Kidney tubule cell (primary cell): ENCODE data around the gene GRID1.
A peak's percentile ranks its signal among the peaks of the same experiment; 100 is the strongest.
"Not testable (repeated sequence)": the region's sequence is repeated elsewhere in the genome, so short reads cannot be mapped to it uniquely, and the experiment has no call there.

Experiments
- DNase-seq: peaks from one replicate; pipeline ENCODE4 v3.0.0-alpha.2; 2018; ENCODE audit warnings: low spot score

The GRID1 gene

GRCh38 chr10:85791818-85792532, 574.6 kb downstream of the GRID1 start:
- peak; percentile 29 for DNase-seq

GRCh38 chr10:85789982-85790789, 576.4 kb downstream of the GRID1 start:
- DNase-seq: peak; percentile 4

GRCh38 chr10:85789125-85789524, 577.5 kb downstream of the GRID1 start:
- DNase-seq: no peak

GRCh38 chr10:85788570-85788969, 578.0 kb downstream of the GRID1 start:
- no peak for DNase-seq

GRCh38 chr10:85787881-85788280, 578.7 kb downstream of the GRID1 start:
- DNase-seq: no peak

DNA sequence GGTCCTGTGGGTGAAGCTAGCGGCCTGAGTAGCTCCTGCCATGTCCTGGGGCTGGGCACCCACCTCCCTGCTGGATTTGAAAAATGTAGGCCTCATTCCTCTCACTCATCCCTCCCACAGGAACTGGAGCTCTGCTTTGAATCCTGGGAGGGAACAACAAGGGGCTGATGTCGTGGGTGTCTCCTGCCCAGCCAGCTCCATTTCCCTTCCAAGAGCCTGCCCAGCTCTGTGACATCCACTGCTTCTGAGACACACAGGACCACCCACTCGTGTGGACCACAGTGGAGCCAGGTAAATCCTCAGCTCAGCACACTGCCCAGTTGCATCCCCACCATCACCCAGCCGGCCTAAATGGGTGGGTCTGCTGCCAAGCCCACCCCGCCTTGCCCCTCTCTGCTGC, 579.2 kb downstream of the GRID1 start:
- no peak for DNase-seq

- DNase-seq: peak; percentile 25
Measured at GRCh38 chr10:85786401-85786899, 580.1 kb downstream of the GRID1 start.

GRCh38 chr10:85784792-85785191, 581.8 kb downstream of the GRID1 start:
- DNase-seq: no peak

DNA sequence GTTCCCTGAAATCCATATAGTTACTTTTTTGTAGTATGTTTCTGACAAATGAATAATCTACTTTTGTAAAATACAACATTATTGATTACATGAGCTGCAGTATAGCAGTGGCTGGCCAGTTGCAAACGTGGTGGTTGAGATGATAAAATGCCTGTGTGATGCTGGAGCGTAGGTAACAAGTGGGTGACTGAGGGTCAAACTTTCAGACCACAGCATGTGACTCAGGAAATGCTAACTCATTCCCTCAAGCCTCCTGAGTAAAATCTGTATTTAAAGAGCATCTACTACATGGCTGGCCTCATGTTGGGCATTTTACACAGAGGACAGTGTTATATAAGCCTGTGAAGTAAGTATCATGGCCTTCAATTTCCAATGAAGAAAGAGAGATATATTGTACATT, 585.2 kb downstream of the GRID1 start:
- DNase-seq: no peak

DNA sequence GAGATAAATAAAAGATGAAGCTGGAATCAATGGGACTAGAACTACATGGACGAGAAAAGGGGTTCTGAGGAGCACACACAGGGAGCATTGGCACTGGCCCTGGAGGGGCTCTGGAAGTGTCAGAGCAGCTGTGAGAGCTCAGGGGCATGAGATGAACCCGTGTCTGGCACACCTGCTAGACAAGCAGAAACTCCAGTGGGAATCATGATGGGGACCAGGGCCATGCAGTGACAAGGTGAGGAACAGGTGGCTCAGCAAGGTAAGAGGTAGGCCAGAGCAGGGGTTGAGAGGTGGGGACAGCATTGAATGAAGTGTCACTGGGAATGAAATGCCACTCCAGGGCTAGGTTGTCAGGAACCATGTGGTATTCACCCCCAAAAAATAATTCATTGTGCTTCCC, 588.5 kb downstream of the GRID1 start:
- DNase-seq: no peak

- DNase-seq: no peak
Measured at GRCh38 chr10:85767891-85768290, 598.7 kb downstream of the GRID1 start.

- no peak for DNase-seq
Measured at GRCh38 chr10:85764108-85764507, 602.5 kb downstream of the GRID1 start.

GRCh38 chr10:85761906-85762445, 604.6 kb downstream of the GRID1 start:
- no peak for DNase-seq

DNA sequence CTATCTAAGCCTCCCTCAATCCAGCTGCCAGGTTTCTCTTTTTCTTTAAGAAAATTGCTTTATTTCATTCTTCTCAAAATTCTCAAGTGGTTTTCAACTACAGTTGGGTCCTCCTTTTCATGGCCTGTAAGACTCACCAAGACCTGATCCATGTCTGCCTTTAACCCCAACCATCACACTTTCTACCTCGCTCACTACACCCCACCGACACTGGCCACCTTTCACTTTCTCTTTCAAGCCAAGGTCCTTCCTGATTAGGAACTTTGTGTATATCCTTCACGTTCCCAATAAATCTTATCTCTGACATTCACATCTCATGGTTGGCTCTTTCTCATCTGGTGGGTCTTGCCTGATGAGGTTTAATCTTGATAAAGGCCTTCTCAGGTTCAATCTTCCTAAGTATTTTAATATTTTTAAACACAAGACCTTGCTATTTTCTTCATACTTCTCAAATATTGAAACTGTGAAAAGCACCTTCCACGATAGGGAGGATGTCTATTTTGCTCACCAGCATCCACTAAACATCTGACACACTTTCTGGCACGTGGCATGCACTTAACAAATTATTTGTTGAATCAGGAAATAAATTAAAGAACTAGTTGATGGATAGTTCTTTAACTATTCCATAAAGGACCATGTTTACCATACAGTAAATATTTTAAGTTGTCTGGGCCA, 624.8 kb downstream of the GRID1 start:
- DNase-seq: no peak

DNA sequence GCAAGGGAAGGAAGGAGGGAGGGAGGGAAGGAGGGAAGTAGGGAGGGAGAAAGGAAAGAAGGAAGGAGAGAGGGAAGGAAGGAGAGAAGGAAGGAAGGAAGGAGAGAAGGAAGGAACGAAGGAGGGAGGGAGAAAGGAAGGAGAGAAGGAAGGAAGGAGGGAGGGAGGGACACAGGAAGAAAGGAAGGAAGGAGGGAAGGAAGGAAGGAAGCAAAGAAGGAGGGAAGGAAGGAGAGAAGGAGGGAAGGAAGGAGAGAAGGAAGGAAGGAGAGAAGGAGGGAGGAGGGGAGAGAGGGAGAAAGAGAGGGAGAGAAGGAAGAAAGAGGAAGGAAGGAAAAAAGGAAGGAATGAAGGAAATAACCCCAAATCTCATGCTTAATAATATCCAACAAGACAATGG, 630.6 kb downstream of the GRID1 start:
- DNase-seq: no peak

GRCh38 chr10:85734791-85735190, 631.8 kb downstream of the GRID1 start:
- DNase-seq: no peak

GRCh38 chr10:85724215-85724614, 642.4 kb downstream of the GRID1 start:
- no peak for DNase-seq

DNA sequence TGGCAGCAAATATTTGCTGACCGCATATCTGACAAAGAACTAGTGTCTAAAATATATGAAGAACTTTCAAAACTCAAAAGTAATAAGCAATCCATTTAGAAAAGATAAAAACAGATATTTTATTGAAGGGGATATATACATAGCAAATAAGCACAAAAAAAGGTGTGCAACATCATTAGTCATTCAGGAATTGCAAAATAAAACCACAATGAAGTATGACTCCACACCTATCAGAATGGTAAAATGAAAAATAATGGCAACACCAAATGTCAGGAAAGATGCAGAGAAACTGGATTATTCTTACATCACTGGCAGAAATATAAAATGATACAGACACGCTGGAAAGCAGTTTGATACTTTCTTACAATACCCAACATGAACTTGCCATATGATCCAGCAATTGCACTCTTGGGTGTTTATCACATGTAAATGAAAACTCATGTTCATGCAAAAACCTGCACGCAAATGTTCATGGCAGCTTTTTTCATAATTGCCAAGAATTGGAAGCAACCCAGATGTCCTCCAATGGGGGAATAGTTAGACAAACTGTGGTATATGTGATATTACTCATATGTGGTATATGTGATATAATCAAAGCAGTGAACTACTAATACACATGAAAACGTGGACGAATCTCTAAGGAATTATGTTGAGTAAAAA, 645.5 kb downstream of the GRID1 start:
- no peak for DNase-seq

DNA sequence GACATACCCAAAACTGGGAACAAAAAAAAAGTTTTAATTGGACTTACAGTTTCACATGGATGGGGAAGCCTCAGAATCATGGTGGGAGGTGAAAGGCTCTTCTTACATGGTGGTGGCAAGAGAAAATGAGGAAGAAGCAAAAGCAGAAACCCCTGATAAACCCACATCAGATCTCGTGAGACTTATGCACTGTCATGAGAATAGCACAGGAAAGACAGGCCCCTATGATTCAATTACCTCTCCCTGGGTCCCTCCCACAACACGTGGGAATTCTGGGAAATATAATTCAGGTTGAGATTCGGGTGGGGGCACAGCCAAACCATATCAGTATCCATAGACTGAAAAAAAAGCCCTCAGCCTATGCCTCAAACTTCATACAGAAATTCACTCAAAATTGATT, 647.2 kb downstream of the GRID1 start:
- no peak for DNase-seq

- DNase-seq: no peak
Measured at GRCh38 chr10:85713885-85714284, 652.7 kb downstream of the GRID1 start.

- DNase-seq: no peak
Measured at GRCh38 chr10:85702768-85703167, 663.8 kb downstream of the GRID1 start.

DNA sequence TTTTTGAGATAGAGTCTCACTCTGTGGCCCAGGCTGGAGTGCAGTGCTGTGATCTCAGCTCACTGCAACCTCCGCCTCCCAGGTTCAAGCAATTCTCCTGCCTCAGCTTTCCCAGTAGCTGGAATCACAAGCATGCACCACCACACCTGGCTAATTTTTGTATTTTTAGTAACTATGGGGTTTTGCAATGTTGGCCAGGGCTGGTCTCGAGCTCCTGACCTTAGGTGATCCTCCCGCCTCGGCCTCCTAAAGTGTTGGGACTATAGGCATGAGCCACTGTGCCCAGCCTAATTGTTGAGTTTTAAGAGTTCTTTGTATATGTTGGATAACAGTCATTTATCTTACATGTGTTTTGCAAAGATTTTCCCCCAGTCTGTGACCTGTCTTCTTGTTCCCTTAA, 667.5 kb downstream of the GRID1 start:
- not testable (repeated sequence) for DNase-seq
